ENCODE results near the gene FMO4.

DNA sequence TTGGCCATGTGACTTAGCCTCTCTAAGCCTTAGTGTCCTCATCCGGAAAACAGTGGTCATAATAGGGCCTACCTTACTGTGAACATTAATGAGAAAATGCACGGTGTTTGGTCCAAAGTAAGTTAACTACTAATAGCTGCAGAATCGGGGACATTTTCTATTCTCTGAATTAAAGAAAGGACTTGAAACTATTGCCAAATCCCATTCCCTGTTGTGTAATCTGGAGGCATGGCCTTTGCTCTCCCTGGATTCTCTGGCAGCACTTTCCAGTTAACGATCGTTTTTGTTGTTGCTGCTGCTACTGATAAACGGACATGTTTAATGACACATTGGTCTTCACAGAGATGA lies 30.5 kb downstream of the FMO4 start:
- TF ChIP-seq, protein P1, sequence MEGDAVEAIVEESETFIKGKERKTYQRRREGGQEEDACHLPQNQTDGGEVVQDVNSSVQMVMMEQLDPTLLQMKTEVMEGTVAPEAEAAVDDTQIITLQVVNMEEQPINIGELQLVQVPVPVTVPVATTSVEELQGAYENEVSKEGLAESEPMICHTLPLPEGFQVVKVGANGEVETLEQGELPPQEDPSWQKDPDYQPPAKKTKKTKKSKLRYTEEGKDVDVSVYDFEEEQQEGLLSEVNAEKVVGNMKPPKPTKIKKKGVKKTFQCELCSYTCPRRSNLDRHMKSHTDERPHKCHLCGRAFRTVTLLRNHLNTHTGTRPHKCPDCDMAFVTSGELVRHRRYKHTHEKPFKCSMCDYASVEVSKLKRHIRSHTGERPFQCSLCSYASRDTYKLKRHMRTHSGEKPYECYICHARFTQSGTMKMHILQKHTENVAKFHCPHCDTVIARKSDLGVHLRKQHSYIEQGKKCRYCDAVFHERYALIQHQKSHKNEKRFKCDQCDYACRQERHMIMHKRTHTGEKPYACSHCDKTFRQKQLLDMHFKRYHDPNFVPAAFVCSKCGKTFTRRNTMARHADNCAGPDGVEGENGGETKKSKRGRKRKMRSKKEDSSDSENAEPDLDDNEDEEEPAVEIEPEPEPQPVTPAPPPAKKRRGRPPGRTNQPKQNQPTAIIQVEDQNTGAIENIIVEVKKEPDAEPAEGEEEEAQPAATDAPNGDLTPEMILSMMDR (IDR thresholded peaks at IDR 0.05; ENCODE audit: low read length), result no peak
- TF ChIP-seq EZH2 (optimal IDR thresholded peaks at IDR 0.05; ENCODE audit: low read depth, low read length), result no peak
